ENCODE results near the gene IGSF5. TPM values are rescaled to one million over a fixed set of nuclear protein-coding genes. Genes with fewer than 3 reads are reported as not detected.
"Not testable (repeated sequence)": the region's sequence is repeated elsewhere in the genome, so short reads cannot be mapped to it uniquely, and the experiment has no call there.

The IGSF5 gene
- total RNA-seq, 4 donors from 2014 or later = 0.27 TPM; not detected in 3

DNA sequence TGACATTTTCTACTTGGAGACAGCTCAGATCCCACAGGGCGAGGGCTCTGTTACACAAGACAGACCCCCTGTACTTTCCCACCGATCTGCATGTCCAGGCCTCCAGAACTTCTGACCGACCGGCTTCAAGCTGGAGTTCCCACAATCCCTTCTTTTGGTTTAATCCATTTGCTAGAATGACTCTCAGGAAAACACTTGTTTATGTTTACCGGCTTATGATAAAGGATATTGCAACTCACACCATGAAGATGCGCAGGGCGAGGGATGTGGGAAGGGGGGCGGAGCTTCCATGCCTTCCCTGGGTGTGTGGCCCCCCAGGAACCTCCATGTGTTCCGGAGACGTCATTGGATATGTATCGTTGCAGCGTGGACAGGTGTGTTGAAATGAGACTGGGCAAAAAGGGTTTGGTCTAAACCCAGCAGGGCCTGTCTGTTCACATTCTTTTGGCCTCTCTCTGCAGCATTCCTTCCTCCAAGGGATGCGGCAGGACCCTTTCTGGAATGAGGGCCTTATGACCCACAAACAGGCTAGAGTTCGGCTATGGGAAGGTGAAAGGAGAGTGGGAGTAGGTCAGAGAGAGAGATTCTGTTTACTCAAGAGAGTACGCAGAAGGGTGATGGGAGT lies 7.5 kb upstream of the IGSF5 start:
- Histone ChIP-seq H3K27ac (no peak overlapping the region), H3K4me1 (no peaks in the 10 kb centered on the region), H3K4me3 (no peak overlapping the region), H3K9me3 (no peaks in the 10 kb centered on the region), H3K36me3 (no peaks in the 10 kb centered on the region), H3K27me3 (no peaks in the 10 kb centered on the region)
- in situ Hi-C loops (cut with MboI; ENCODE audit: low pct_ligation_motif_present in 1 of 4, low pct_unique_long_range_greater_than_20kb in 1 of 4, low sequenced_read_pairs in 3 of 4) = no loop called here
- TF ChIP-seq POLR2A (IDR thresholded peaks at IDR 0.05) (no peak), POLR2AphosphoS5 (IDR thresholded peaks at IDR 0.05) (no peak), EP300 (IDR thresholded peaks at IDR 0.05; ENCODE audit: low read depth) (no peak)
- TF ChIP-seq, protein P1, sequence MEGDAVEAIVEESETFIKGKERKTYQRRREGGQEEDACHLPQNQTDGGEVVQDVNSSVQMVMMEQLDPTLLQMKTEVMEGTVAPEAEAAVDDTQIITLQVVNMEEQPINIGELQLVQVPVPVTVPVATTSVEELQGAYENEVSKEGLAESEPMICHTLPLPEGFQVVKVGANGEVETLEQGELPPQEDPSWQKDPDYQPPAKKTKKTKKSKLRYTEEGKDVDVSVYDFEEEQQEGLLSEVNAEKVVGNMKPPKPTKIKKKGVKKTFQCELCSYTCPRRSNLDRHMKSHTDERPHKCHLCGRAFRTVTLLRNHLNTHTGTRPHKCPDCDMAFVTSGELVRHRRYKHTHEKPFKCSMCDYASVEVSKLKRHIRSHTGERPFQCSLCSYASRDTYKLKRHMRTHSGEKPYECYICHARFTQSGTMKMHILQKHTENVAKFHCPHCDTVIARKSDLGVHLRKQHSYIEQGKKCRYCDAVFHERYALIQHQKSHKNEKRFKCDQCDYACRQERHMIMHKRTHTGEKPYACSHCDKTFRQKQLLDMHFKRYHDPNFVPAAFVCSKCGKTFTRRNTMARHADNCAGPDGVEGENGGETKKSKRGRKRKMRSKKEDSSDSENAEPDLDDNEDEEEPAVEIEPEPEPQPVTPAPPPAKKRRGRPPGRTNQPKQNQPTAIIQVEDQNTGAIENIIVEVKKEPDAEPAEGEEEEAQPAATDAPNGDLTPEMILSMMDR (IDR thresholded peaks at IDR 0.05) = no peak
- intact Hi-C loops (cut with DNase I; ENCODE audit: low total_unique reads) = no loop called here
- 81 to 89% methylated on average over 4 to 15 of the region's 15 CpGs for WGBS, 2 donors (ENCODE audit: low coverage in 1 of 2)
- DNase-seq = no peak

DNA sequence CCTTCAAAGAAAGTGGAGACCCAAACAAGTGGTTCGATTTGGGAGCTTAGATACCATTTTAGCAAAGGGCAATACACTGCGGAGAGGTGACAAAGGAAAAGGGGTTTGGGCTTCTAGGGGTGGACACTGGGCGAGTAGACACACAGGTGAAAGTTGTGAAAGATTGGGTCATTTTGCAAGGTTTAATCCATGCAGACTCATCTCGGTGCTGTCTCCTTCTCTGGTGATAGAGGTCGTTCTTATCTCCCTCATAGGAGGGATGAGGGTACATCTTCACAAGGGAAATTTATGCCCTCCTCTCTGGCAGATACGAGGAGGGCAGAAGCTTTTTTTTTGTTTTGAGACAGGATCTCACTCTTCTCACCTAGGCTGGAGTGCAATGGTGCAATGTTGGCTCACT lies 6.4 kb upstream of the IGSF5 start:
- Histone ChIP-seq H3K4me3 (no peak overlapping the region), H3K27me3 (no peaks in the 10 kb centered on the region), H3K9me3 (no peaks in the 10 kb centered on the region), H3K36me3 (no peaks in the 10 kb centered on the region), H3K27ac (no peak overlapping the region), H3K4me1 (no peaks in the 10 kb centered on the region)
- 69 to 77% methylated on average over 6 of the region's 6 CpGs for WGBS, 2 donors (ENCODE audit: low coverage in 1 of 2)
- intact Hi-C loops (cut with DNase I; ENCODE audit: low total_unique reads) = no loop called here
- TF ChIP-seq EP300 (IDR thresholded peaks at IDR 0.05; ENCODE audit: low read depth) (no peak), POLR2A (IDR thresholded peaks at IDR 0.05) (no peak), POLR2AphosphoS5 (IDR thresholded peaks at IDR 0.05) (no peak)
- TF ChIP-seq, protein P1 (IDR thresholded peaks at IDR 0.05) = no peak
- in situ Hi-C loops (cut with MboI; ENCODE audit: low pct_ligation_motif_present in 1 of 4, low pct_unique_long_range_greater_than_20kb in 1 of 4, low sequenced_read_pairs in 3 of 4) = no loop called here
- no peak for DNase-seq

DNA sequence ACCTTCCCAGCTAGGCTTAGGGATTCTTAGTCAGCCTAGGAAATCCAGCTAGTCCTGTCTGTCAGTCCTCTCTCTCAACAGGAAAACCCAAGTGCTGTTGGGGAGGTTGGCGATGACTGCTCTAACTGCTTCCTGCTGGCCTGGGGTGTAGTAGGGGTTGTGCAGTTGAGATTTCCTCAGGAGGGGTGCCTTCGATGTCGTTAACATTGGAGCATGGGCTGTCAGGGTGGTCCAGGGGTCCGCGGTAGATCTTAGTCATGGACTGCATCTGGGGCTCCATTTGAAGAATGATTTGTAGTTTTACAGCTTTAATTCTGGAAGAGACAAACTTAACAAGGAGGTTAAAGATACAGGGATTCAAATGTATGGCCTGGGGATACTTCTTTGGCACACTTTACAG lies 5.5 kb upstream of the IGSF5 start:
- H3K36me3 ChIP-seq; DNase-seq; H3K4me1 ChIP-seq; H3K27me3 ChIP-seq; intact Hi-C loops (cut with DNase I; ENCODE audit: low total_unique reads); H3K4me3 ChIP-seq; H3K9me3 ChIP-seq; in situ Hi-C loops (cut with MboI; ENCODE audit: low pct_ligation_motif_present in 1 of 4, low pct_unique_long_range_greater_than_20kb in 1 of 4, low sequenced_read_pairs in 3 of 4); H3K27ac ChIP-seq: not testable (repeated sequence)
- 94 to 100% methylated on average over 4 to 5 of the region's 5 CpGs for WGBS, 2 donors (ENCODE audit: low coverage in 1 of 2)

DNA sequence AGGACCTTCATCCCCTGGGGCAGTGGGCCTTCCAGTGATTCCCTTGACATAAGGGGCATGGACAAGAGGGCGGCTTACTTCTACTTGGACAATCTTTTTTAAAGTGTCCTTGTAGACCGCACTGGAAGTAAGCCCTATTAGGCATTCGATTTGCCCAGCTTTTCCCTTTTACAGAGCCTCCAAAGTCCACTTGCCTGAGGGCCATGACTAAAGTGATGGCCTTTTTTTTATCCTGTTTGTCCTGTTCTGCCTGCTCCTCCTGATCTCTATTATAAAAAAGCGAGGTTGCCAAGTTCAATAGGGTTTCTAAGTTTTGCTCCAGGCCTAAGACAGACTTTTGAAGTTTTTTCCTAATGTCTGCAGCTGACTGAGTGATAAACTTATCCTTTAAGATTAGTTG lies 2.4 kb upstream of the IGSF5 start:
- H3K4me3 ChIP-seq; H3K27ac ChIP-seq; H3K36me3 ChIP-seq; intact Hi-C loops (cut with DNase I; ENCODE audit: low total_unique reads); in situ Hi-C loops (cut with MboI; ENCODE audit: low pct_ligation_motif_present in 1 of 4, low pct_unique_long_range_greater_than_20kb in 1 of 4, low sequenced_read_pairs in 3 of 4); H3K27me3 ChIP-seq; DNase-seq; H3K9me3 ChIP-seq; H3K4me1 ChIP-seq: not testable (repeated sequence)
- WGBS, 2 donors (ENCODE audit: low coverage in 1 of 2) = 43 to 75% methylated on average over 1 to 4 of the region's 4 CpGs

DNA sequence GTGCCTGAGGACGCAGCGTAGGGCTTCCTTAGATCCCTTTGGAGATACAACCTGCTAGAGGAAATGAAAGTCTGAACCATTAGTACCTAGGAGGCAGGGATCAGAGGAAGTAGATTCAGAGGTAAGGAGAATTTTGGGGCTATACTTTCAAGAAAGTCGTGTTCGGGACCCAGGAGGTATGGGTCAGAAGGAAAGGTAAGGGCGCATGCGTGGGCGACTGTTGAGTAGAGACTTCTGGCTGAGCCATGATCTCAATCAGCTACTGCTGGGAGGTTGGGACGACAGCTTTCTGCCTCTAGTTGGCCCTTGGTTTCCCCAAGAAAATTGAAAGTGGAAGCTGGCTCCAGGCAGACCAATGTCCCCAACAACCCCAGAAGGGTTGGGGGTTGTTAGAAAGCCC lies 349 bp downstream of the IGSF5 start:
- H3K36me3 ChIP-seq; H3K27ac ChIP-seq; in situ Hi-C loops (cut with MboI; ENCODE audit: low pct_ligation_motif_present in 1 of 4, low pct_unique_long_range_greater_than_20kb in 1 of 4, low sequenced_read_pairs in 3 of 4); H3K4me1 ChIP-seq; H3K4me3 ChIP-seq; intact Hi-C loops (cut with DNase I; ENCODE audit: low total_unique reads); DNase-seq; H3K27me3 ChIP-seq; H3K9me3 ChIP-seq: not testable (repeated sequence)
- WGBS, 2 donors (ENCODE audit: low coverage in 1 of 2) = 95% methylated on average over 8 of the region's 8 CpGs; no CpG with 5 or more reads in 1 of the 2 donors

DNA sequence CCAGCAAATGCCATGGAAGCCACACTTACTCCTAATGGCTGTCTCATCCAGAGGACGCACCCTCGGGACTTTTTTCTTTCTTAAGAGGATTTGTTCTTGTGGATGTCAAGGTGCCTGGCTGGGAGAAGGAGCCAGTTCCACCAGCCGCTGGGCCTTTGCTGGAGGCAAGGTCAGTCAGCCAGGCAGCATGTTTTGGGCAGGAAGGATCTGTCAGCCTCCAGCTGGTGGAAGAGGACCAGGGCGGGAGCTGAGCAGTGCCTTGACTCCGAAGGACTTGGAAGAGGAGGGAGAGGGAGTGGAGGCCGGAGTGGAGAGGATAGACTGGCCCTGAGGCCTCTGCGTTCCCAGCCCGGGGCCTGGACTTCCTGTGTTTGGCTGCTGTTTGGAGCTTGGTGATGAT lies 5.7 kb downstream of the IGSF5 start:
- H3K27me3 ChIP-seq = no peaks in the 10 kb centered on the region
- no peak overlapping the region for H3K4me3 ChIP-seq
- peaks cover 0 to 11% of the 10 kb centered on the region in 2 donors for H3K9me3 ChIP-seq
- WGBS, 2 donors (ENCODE audit: low coverage in 1 of 2) = 72% methylated on average over 8 of the region's 8 CpGs; no CpG with 5 or more reads in 1 of the 2 donors
- no peak for DNase-seq
- in situ Hi-C loops (cut with MboI; ENCODE audit: low pct_ligation_motif_present in 1 of 4, low pct_unique_long_range_greater_than_20kb in 1 of 4, low sequenced_read_pairs in 3 of 4) = no loop called here
- H3K4me1 ChIP-seq = no peaks in the 10 kb centered on the region
- no peak for TF ChIP-seq EP300 (IDR thresholded peaks at IDR 0.05; ENCODE audit: low read depth)
- no peak for TF ChIP-seq POLR2AphosphoS5 (IDR thresholded peaks at IDR 0.05)
- TF ChIP-seq, protein P1 (IDR thresholded peaks at IDR 0.05) = no peak
- TF ChIP-seq POLR2A (IDR thresholded peaks at IDR 0.05) = no peak
- H3K27ac ChIP-seq = no peak overlapping the region
- intact Hi-C loops (cut with DNase I; ENCODE audit: low total_unique reads) = no loop called here
- no peaks in the 10 kb centered on the region for H3K36me3 ChIP-seq

All from transverse colon (tissue), 4 donors.